OCI-LY3 (cell line): ENCODE data around the gene IGFBPL1.
"Not testable (repeated sequence)": the region's sequence is repeated elsewhere in the genome, so short reads cannot be mapped to it uniquely, and the experiment has no call there.

Source experiments
- H2AFZ ChIP-seq: fragments of 200-600, 300-600 bp; shearing (Covaris generic); 2 replicates; pipeline ENCODE4 v1.6.0; 2014; ENCODE audit warnings: antibody characterized with exemption, low read depth, low read length
- H3K27ac ChIP-seq: fragments of 200-600, 300-600 bp; sonication (generic); 2 replicates; pipeline ENCODE4 v1.5.1; 2014; ENCODE audit warnings: mild to moderate bottlenecking, low read length, moderate library complexity, mixed read lengths
- H3K27me3 ChIP-seq: fragments of 200-600, 300-600 bp; sonication (generic); 2 replicates; pipeline ENCODE4 v1.6.1; 2014; ENCODE audit warnings: low read depth, low read length, mixed read lengths
- H3K36me3 ChIP-seq: fragments of 200-600, 300-600 bp; sonication (generic); replicated peaks from 2 replicates; pipeline ENCODE3; 2014; ENCODE audit warnings: low read depth, low read length, mixed read lengths
- H3K4me1 ChIP-seq: fragments of 300-600, 200-600 bp; sonication (generic); 2 replicates; pipeline ENCODE4 v1.6.1; 2014; ENCODE audit warnings: low read length, mixed read lengths
- H3K4me2 ChIP-seq: fragments of 200-600, 300-600 bp; sonication (generic); 2 replicates; pipeline ENCODE4 v1.6.1; 2014; ENCODE audit warnings: low read length, mixed read lengths
- H3K4me3 ChIP-seq: fragments of 300-600, 200-600 bp; sonication (generic); 2 replicates; pipeline ENCODE4 v1.5.1; 2014; ENCODE audit warnings: antibody characterized with exemption, mild to moderate bottlenecking, low read length, moderate library complexity
- H3K79me2 ChIP-seq: fragments of 300-600, 200-600 bp; shearing (Covaris generic); 2 replicates; pipeline ENCODE4 v1.6.1; 2014; ENCODE audit warnings: mild to moderate bottlenecking, low read length, mixed read lengths
- H3K9ac ChIP-seq: fragments of 300-600, 200-600 bp; shearing (Covaris generic); 2 replicates; pipeline ENCODE4 v1.6.0; 2014; ENCODE audit warnings: mild to moderate bottlenecking, low read length, moderate library complexity
- H3K9me3 ChIP-seq: fragments of 200-600, 300-600 bp; shearing (Covaris generic); 2 replicates; pipeline ENCODE4 v1.6.1; 2014; ENCODE audit warnings: low read length, mixed read lengths; ENCODE audit not compliant: insufficient read depth
- H4K20me1 ChIP-seq: fragments of 200-600, 300-600 bp; sonication (generic); 2 replicates; pipeline ENCODE4 v1.6.1; 2016; ENCODE audit warnings: low read length, mixed read lengths; ENCODE audit not compliant: insufficient read depth
- CTCF ChIP-seq: fragments of 200-600, 300-600 bp; sonication (generic); IDR thresholded peaks from 2 replicates; pipeline ENCODE4 v1.5.1; 2014; ENCODE audit warnings: antibody characterized with exemption, low read length, low read depth
- EZH2phosphoT487 ChIP-seq: fragments of 200-600 bp; shearing (Covaris generic); IDR thresholded peaks from 2 replicates; pipeline ENCODE4 v1.6.1; 2018; ENCODE audit warnings: antibody characterized with exemption, mixed run types, low read depth

The IGFBPL1 gene

GRCh38 chr9:38405785-38406184 is 18.5 kb downstream of the IGFBPL1 start:
- H2AFZ ChIP-seq, result no peak overlapping the region

GRCh38 chr9:38404314-38404713 is 19.9 kb downstream of the IGFBPL1 start:
- no peaks in the 10 kb centered on the region for H3K9me3 ChIP-seq
- H2AFZ ChIP-seq, result no peak overlapping the region
- no peaks in the 10 kb centered on the region for H3K79me2 ChIP-seq
- no peak for TF ChIP-seq EZH2phosphoT487
- TF ChIP-seq CTCF, result no peak
- H3K27me3 ChIP-seq, result peaks cover 33% of the 10 kb centered on the region
- no peak overlapping the region for H3K4me3 ChIP-seq
- H3K36me3 ChIP-seq, result no peaks in the 10 kb centered on the region
- H3K9ac ChIP-seq, result no peak overlapping the region
- H3K4me1 ChIP-seq, result peaks cover 8% of the 10 kb centered on the region
- H3K4me2 ChIP-seq, result no peak overlapping the region
- H4K20me1 ChIP-seq, result no peaks in the 10 kb centered on the region
- H3K27ac ChIP-seq, result no peak overlapping the region

More at GRCh38 chr9:38405785-38406184, 18.5 kb downstream of the IGFBPL1 start:
- TF ChIP-seq EZH2phosphoT487, result no peak
- TF ChIP-seq CTCF, result no peak
- no peaks in the 10 kb centered on the region for H3K36me3 ChIP-seq
- no peaks in the 10 kb centered on the region for H3K79me2 ChIP-seq
- peaks cover 33% of the 10 kb centered on the region for H3K27me3 ChIP-seq
- H3K9ac ChIP-seq, result no peak overlapping the region
- H4K20me1 ChIP-seq, result no peaks in the 10 kb centered on the region
- H3K4me3 ChIP-seq, result no peak overlapping the region
- no peaks in the 10 kb centered on the region for H3K9me3 ChIP-seq
- H3K4me1 ChIP-seq, result peaks cover 8% of the 10 kb centered on the region
- no peak overlapping the region for H3K27ac ChIP-seq
- no peak overlapping the region for H3K4me2 ChIP-seq

- H3K79me2 ChIP-seq, result no peaks in the 10 kb centered on the region
- H3K9me3 ChIP-seq, result no peaks in the 10 kb centered on the region
- no peak overlapping the region for H2AFZ ChIP-seq
- no peak overlapping the region for H3K4me2 ChIP-seq
- TF ChIP-seq CTCF (no peak), EZH2phosphoT487 (no peak)
- peaks cover 9% of the 10 kb centered on the region for H3K36me3 ChIP-seq
- H3K9ac ChIP-seq, result no peak overlapping the region
- H3K4me3 ChIP-seq, result no peak overlapping the region
- no peaks in the 10 kb centered on the region for H3K4me1 ChIP-seq
- H3K27me3 ChIP-seq, result peaks cover 24% of the 10 kb centered on the region
- no peaks in the 10 kb centered on the region for H4K20me1 ChIP-seq
- no peak overlapping the region for H3K27ac ChIP-seq
These were observed 22.3 kb downstream of the IGFBPL1 start for GRCh38 chr9:38401994-38402393.

- H3K4me2 ChIP-seq, H3K27me3 ChIP-seq, H2AFZ ChIP-seq, H3K9me3 ChIP-seq, H3K27ac ChIP-seq, H4K20me1 ChIP-seq, H3K4me1 ChIP-seq, H3K9ac ChIP-seq, H3K4me3 ChIP-seq: not testable (repeated sequence)
- Histone ChIP-seq H3K36me3 (peaks cover 29% of the 10 kb centered on the region), H3K79me2 (peaks cover 11% of the 10 kb centered on the region)
These were observed 25.1 kb downstream of the IGFBPL1 start for GRCh38 chr9:38399191-38399590.

- Histone ChIP-seq H3K4me3 (no peak overlapping the region), H3K9me3 (no peaks in the 10 kb centered on the region), H3K4me1 (peaks cover 10% of the 10 kb centered on the region), H3K36me3 (peaks cover 29% of the 10 kb centered on the region), H4K20me1 (no peaks in the 10 kb centered on the region), H2AFZ (no peak overlapping the region), H3K79me2 (peaks cover 28% of the 10 kb centered on the region), H3K27me3 (no peaks in the 10 kb centered on the region), H3K27ac (no peak overlapping the region), H3K4me2 (no peak overlapping the region), H3K9ac (no peak overlapping the region)
- TF ChIP-seq CTCF, result no peak
- no peak for TF ChIP-seq EZH2phosphoT487
These were observed 27.9 kb downstream of the IGFBPL1 start for GRCh38 chr9:38396371-38396671.
